Heart left ventricle (tissue), 16 donors: Measurements from ENCODE around the gene ANKRD34A. TPM values are rescaled to one million over a fixed set of nuclear protein-coding genes. Genes with fewer than 3 reads are reported as not detected.

Source experiments
- ATAC-seq, 4 donors: fragments of 200-7000 bp; cut with Tn5 transposase; one replicate each; pipeline ENCODE4 v1.9.1; 2020 to 2022; ENCODE audit warnings: moderate library complexity in 4 of 4, mild to moderate bottlenecking in 3 of 4, moderate number of reproducible peaks in 1 of 4
- DNase-seq, 5 donors: peaks; one replicate each; pipeline ENCODE4 v3.0.0-alpha.2; 2020
- H3K27ac ChIP-seq, 12 donors: fragments of 200-600 bp; sonication (generic) in 4 of 12; one replicate each; pipeline versions ENCODE4 v1.5.0 to v1.8.0; 2016 to 2022; ENCODE audit warnings: mild to moderate bottlenecking in 2 of 12
- H3K27me3 ChIP-seq, 9 donors: fragments of 200-600 bp; sonication (generic) in 2 of 9; one replicate each; pipeline versions ENCODE4 v1.5.1 to v1.8.0; 2016 to 2022; ENCODE audit warnings: mild to moderate bottlenecking in 3 of 9
- H3K36me3 ChIP-seq, 9 donors: fragments of 200-600 bp; sonication (generic) in 2 of 9; one replicate each; pipeline versions ENCODE4 v1.5.0 to v1.8.0; 2018 to 2022; ENCODE audit warnings: mild to moderate bottlenecking in 2 of 9
- H3K4me1 ChIP-seq, 12 donors: fragments of 200-600 bp; sonication (generic) in 4 of 12; one replicate each; pipeline versions ENCODE4 v1.5.0 to v1.8.0; 2016 to 2022; ENCODE audit warnings: mild to moderate bottlenecking in 3 of 12
- H3K4me3 ChIP-seq, 12 donors: fragments of 200-600 bp; sonication (generic) in 4 of 12; one replicate each; pipeline versions ENCODE4 v1.5.0 to v1.8.0; 2017 to 2022; ENCODE audit warnings: mild to moderate bottlenecking in 9 of 12, moderate library complexity in 4 of 12
- H3K9me3 ChIP-seq, 12 donors: fragments of 200-600 bp; sonication (generic) in 4 of 12; one replicate each; pipeline versions ENCODE4 v1.5.0 to v1.8.0; 2016 to 2022; ENCODE audit warnings: mild to moderate bottlenecking in 1 of 12
- POLR2A ChIP-seq, 2 donors: fragments of 450-650 bp; IDR thresholded peaks; one replicate each; pipeline ENCODE4 v1.6.1; 2017; ENCODE audit warnings: antibody characterized with exemption in 2 of 2, mild to moderate bottlenecking in 2 of 2, moderate library complexity in 2 of 2
- WGBS, 4 donors: extraction: QIAGEN DNeasy Blood & Tissue Kit in 2 of 4; methylation state at CpG; one replicate each; pipeline versions ENCODE4 v1.1.5 to v1.1.7; 2013 to 2018; 5-methylcytosine and 5-hydroxymethylcytosine counted together
- intact Hi-C, 10 donors: fragments of 100-400 bp; cut with DNase I; formaldehyde crosslinking; loops; one replicate each; pipeline versions ENCODE4 v1.11.1 to v1.14.2; 2022
- polyA plus RNA-seq, 2 donors: library from polyadenylated mRNA; stranded (reverse); fragments of 200-250 nt; gene quantifications; one replicate each; pipeline ENCODE4 v1.2.3, GENCODE V29; 2013
- total RNA-seq, 9 donors: library from RNA; depleted of rRNA in 2 of 9; stranded (reverse); fragments of >200 nt in 2 of 9; fragmentation: NEBNext Ultra II Directional in 3 of 9; extraction: Animal tissue kit (Norgen Biotek cat#: 25700) in 3 of 9; gene quantifications; one replicate each; pipeline versions ENCODE4 v1.1.0 to v1.2.4, GENCODE V29; 2016 to 2023
- TF ChIP-seq, protein P1 (sequence below), 12 donors: fragments of 200-600 bp; sonication (generic) in 4 of 12; IDR thresholded peaks; one replicate each; pipeline versions ENCODE4 v1.5.0 to v1.8.0; 2018 to 2022; ENCODE audit warnings: antibody characterized with exemption in 12 of 12, mild to moderate bottlenecking in 5 of 12
- donor health status: ischemic (EF 13 %, LVEDD 7.1; RV severe dilation, severe dysfunction).
- donor health status: healthy with polysubstance abuse.
- donor health status: DM: no; HTN: yes; CAD: no.
- donor health status: DM: no; HTN: no; CAD: no.
- donor health status: ischemic (EF 25% LVEDD 6.9; RV normal size, moderate dysfunction).
- donor health status: ischemic (EF 25% LVEDD 5.7; RV mildly dilated, moderate dysfunction).
- donor health status: healthy.
- donor health status: DM: yes; HTN: yes; CAD: no.
- donor health status: ischemic (EF 35%, LVEDD 5.7; RV mildly dilated, moderate dysfunction).
- donor health status: nonischemic (EF 11% LVEDD 7.7; RV severe dilation, severe dysfunction).
- donor health status: DM: yes; HTN: yes; CAD: no.
- donor health status: PGD.
- donor health status: ischemic (EF 29% LVEDD 5.4; RV normal size, mild dysfunction).
- donor health status: nonischemic (EF 23%, LVEDD 6.1; RV moderate dilation, normal function).

The ANKRD34A gene
- total and polyA plus RNA-seq, 11 donors = 0.65 to 3.5 (median 1.7) TPM

DNA sequence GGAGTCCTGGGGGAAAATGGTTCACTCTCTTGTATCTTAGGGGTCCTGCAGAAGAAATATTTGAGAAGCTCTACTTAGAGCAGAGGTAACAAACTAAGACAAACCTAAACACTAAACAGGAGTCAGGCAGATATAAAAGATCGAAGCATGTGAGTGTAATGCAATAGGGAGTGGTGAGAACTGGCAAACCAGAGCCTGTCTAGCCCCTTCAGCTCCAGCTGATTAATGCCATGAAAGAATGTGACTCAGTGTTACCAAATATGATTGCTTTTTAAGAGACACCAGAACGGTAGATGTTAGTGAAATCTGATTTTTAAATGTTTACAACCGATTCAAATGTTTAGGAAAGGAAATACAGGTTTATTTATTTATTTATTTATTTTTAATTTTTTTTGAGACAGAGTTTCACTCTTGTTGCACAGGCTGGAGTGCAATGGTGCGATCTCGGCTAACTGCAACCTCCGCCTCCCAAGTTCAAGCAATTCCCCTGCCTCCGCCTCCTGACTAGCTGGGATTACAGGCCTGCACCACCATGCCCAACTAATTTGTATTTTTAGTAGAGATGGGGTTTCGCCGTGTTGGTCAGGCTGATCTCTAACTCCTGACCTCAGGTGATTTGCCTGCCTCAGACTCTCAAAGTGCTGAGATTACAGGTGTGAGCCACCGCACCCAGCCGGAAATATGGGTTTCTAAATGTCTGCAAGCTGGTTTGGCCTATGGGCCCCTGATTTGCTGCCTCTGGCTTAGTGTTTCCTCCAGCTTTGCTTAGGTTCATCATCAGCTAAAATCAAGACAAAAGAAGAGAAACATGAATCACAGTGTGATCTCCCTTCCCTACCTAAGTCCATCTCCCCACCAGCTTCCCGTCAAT, 19.8 kb upstream of the ANKRD34A start:
- DNase-seq (no peak), ATAC-seq (no peak)
- no peaks in the 10 kb centered on the region for H3K27me3 ChIP-seq
- WGBS, 4 donors = 86 to 88% (median 87%) methylated on average over 12 of the region's 12 CpGs
- H3K36me3 ChIP-seq = no peaks in the 10 kb centered on the region
- TF ChIP-seq, protein P1, sequence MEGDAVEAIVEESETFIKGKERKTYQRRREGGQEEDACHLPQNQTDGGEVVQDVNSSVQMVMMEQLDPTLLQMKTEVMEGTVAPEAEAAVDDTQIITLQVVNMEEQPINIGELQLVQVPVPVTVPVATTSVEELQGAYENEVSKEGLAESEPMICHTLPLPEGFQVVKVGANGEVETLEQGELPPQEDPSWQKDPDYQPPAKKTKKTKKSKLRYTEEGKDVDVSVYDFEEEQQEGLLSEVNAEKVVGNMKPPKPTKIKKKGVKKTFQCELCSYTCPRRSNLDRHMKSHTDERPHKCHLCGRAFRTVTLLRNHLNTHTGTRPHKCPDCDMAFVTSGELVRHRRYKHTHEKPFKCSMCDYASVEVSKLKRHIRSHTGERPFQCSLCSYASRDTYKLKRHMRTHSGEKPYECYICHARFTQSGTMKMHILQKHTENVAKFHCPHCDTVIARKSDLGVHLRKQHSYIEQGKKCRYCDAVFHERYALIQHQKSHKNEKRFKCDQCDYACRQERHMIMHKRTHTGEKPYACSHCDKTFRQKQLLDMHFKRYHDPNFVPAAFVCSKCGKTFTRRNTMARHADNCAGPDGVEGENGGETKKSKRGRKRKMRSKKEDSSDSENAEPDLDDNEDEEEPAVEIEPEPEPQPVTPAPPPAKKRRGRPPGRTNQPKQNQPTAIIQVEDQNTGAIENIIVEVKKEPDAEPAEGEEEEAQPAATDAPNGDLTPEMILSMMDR (IDR thresholded peaks at IDR 0.05) = no peak
- TF ChIP-seq POLR2A (IDR thresholded peaks at IDR 0.05) = no peak
- peaks cover 23 to 86% (median 69%) of the 10 kb centered on the region in 12 donors for H3K4me1 ChIP-seq
- peak overlapping the region; percentile 81 to 98 (median 96) for H3K27ac ChIP-seq
- H3K9me3 ChIP-seq = no peaks in the 10 kb centered on the region
- peak overlapping the region in 3 of 12 donors; percentile 39 to 49 (median 45) for H3K4me3 ChIP-seq
- intact Hi-C loops = no loop called here

DNA sequence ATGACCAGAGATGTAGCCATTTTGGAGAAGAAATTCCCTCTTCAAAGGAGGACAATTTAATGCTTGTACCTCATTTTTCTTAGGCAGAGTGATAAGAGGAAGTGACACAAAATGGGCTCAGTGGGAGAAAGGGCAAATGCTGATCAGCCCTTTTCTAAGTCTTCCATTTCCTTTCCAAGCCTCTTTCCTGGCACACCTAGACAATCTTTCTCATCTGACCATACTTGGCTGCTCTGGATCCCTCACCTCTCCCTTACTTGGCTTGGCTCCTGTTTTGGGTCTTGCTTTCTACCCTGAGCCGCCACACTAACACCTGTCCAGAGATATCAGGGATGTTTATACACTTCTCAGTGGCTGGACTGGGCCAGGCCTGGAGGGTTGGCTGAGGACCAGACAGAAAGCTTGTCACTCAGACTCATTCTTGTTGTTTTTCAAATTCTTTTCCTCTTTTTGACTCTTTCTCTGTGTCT, 18.9 kb upstream of the ANKRD34A start:
- no peaks in the 10 kb centered on the region for H3K27me3 ChIP-seq
- H3K36me3 ChIP-seq = no peaks in the 10 kb centered on the region
- DNase-seq (peak in 4 of 5 donors; percentile 41 to 80 (median 58)), ATAC-seq (peak in 2 of 4 donors; percentile 2 to 12)
- H3K4me3 ChIP-seq = no peak overlapping the region
- TF ChIP-seq, protein P1 (IDR thresholded peaks at IDR 0.05) = no peak
- TF ChIP-seq POLR2A (IDR thresholded peaks at IDR 0.05) = no peak
- WGBS, 4 donors = 28 to 31% (median 30%) methylated on average over 1 of the region's 1 CpG
- H3K4me1 ChIP-seq = peaks cover 32 to 90% (median 78%) of the 10 kb centered on the region in 12 donors
- no peaks in the 10 kb centered on the region for H3K9me3 ChIP-seq
- peak overlapping the region; percentile 81 to 98 (median 96) for H3K27ac ChIP-seq
- intact Hi-C loops = no loop called here

DNA sequence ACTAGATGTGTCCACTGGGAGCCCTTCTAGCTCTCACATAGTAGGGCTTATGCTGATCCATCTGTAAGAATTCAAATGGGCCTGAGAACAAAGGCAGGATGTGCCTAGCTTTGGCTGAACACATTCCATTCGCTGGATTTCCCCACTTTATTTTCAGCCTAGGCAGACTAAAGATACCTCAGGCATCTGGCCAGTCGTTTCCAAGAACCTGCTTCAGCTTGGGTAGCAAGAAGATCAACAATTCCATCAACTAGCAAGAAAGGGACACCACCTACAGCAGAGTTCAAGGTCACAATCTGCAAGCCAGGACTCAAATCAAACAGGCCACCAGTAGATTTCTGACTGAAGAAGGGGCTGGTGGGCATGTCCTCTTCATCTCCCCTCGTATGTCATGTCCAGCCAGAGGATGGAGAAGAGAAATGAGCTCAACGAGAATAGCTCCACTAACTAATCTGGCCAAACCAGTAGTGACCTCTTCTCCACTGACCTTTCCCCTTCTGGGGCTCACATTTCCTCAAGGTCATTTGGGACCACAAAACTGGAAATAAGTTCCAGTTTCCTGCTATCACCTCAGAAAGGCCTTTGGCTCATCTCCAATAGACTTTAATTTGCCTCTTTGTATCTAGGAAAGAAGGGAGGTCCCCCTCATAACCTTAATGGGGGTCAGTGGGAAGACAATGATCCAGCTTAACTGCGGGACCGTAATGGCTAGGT, 17.8 kb upstream of the ANKRD34A start:
- DNase-seq (peak in 3 of 5 donors; percentile 63 to 74 (median 72)), ATAC-seq (peak in 2 of 4 donors; percentile 1 to 8)
- no peaks in the 10 kb centered on the region for H3K27me3 ChIP-seq
- no peak overlapping the region for H3K4me3 ChIP-seq
- intact Hi-C loops = loop anchor here in 2 of 10 donors (1.0 kb wide), 1 partner anchor 14 kb away; the partner anchor contains the start of gene TXNIP (in 2 of the 2)
- peaks cover 32 to 98% (median 88%) of the 10 kb centered on the region in 12 donors for H3K4me1 ChIP-seq
- no peaks in the 10 kb centered on the region for H3K9me3 ChIP-seq
- WGBS, 4 donors = 33 to 42% (median 42%) methylated on average over 6 of the region's 6 CpGs
- TF ChIP-seq, protein P1 (IDR thresholded peaks at IDR 0.05) = no peak
- no peak for TF ChIP-seq POLR2A (IDR thresholded peaks at IDR 0.05)
- peaks cover 0 to 2% (median 0%) of the 10 kb centered on the region in 9 donors for H3K36me3 ChIP-seq
- peak overlapping the region; percentile 81 to 98 (median 96) for H3K27ac ChIP-seq
